ENCODE data around the gene MYH14.

The MYH14 gene

DNA sequence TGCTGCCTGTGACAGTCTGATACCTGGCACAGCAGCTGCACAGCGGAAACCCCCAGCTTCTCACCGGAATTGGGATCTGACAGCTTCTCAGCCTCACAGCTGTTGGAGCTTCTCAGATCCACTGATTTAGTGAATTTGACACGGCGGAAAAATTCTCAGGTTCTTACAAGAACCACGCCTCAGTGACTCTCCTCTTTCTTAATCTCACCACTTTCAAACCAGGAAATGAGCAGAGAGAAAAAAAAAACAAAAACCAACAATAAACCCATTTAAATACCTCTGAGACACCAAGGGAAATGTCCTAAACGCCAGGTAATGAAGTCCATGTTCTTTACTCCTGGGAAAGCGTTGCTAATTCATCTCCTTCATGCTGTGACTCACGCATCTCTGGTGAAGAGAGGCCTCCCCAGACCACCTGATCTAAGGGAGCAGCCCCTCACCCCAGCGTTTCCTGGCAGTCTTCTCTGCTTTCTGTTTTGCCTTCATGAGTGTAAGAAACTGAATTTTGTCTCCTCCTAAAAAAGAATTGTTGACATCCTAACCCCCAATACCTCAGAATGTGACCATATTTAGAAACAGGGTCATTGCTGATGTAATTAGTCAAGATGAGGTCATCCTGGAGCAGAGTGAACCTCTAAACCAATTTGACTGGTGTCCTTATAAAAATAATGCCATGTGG lies 24.4 kb upstream of the MYH14 start:
- Histone ChIP-seq H3K4me3 (ENCODE audit: insufficient read length, low read depth) (no peak overlapping the region), H3K27me3 (ENCODE audit: insufficient read depth, insufficient read length) (no peaks in the 10 kb centered on the region), H3K9me3 (ENCODE audit: insufficient read depth, low read length) (no peaks in the 10 kb centered on the region), H3K4me1 (ENCODE audit: insufficient read depth, insufficient read length) (no peaks in the 10 kb centered on the region), H3K9ac (ENCODE audit: insufficient read length, low read depth) (peak overlapping the region; percentile 53), H3K36me3 (ENCODE audit: insufficient read depth, insufficient read length, low read length) (no peaks in the 10 kb centered on the region)
- TF ChIP-seq YY1 (IDR thresholded peaks at IDR 0.05; ENCODE audit: insufficient read depth, insufficient read length) = no peak
- no peak for TF ChIP-seq ZNF274 (IDR thresholded peaks at IDR 0.05; ENCODE audit: low read depth, low read length)
- no peak for TF ChIP-seq SUZ12 (IDR thresholded peaks at IDR 0.05; ENCODE audit: extremely low read depth, insufficient read depth, insufficient read length)
- DNase-seq (ENCODE audit: low read depth, low spot score) = no peak

DNA sequence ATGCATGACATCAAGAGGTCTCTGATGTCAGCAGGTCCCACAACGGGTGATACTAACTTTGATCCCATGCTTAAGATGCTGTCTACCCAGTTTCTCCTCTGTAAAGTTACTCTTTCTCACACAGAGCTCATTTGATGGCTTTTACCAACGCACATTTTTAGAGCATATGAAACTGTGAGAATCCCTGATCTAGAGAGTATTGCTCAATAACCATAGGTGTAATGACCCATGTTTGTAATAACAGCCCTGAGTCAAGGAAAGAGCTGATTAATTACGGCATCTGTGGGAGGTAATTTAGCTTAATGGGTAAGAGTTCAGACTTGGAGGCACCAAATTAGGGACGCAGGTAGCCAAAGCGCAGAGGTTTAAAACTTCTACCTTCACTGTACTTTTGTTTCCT lies 22.3 kb upstream of the MYH14 start:
- H3K9ac ChIP-seq (ENCODE audit: insufficient read length, low read depth) = no peak overlapping the region
- H3K27me3 ChIP-seq (ENCODE audit: insufficient read depth, insufficient read length) = no peaks in the 10 kb centered on the region
- H3K4me3 ChIP-seq (ENCODE audit: insufficient read length, low read depth) = no peak overlapping the region
- DNase-seq (ENCODE audit: low read depth, low spot score) = no peak
- no peaks in the 10 kb centered on the region for H3K36me3 ChIP-seq (ENCODE audit: insufficient read depth, insufficient read length, low read length)
- TF ChIP-seq YY1 (IDR thresholded peaks at IDR 0.05; ENCODE audit: insufficient read depth, insufficient read length) = no peak
- TF ChIP-seq ZNF274 (IDR thresholded peaks at IDR 0.05; ENCODE audit: low read depth, low read length) = no peak
- no peak for TF ChIP-seq SUZ12 (IDR thresholded peaks at IDR 0.05; ENCODE audit: extremely low read depth, insufficient read depth, insufficient read length)
- no peaks in the 10 kb centered on the region for H3K4me1 ChIP-seq (ENCODE audit: insufficient read depth, insufficient read length)
- H3K9me3 ChIP-seq (ENCODE audit: insufficient read depth, low read length) = no peaks in the 10 kb centered on the region

DNA sequence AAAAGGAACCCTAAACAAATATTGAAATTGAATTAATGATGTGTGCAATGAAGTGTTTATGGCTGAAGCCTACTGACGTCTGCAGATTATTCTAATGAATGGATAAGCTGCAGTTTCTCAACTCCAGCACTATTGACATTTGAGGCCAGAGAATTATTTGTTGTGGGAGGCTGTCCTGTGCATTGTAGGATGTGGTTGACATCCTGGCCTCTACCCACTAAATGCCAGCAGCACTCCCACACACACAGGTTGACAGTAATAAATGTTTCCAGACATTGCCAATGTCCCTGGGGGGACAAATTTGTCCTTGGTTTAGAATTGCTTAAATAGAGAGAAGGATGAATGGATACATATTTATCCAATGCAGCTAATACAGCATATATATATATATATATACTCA lies 19.2 kb upstream of the MYH14 start:
- Histone ChIP-seq H3K27me3 (ENCODE audit: insufficient read depth, insufficient read length) (no peaks in the 10 kb centered on the region), H3K36me3 (ENCODE audit: insufficient read depth, insufficient read length, low read length) (no peaks in the 10 kb centered on the region), H3K9ac (ENCODE audit: insufficient read length, low read depth) (no peak overlapping the region), H3K4me3 (ENCODE audit: insufficient read length, low read depth) (no peak overlapping the region), H3K4me1 (ENCODE audit: insufficient read depth, insufficient read length) (no peaks in the 10 kb centered on the region), H3K9me3 (ENCODE audit: insufficient read depth, low read length) (no peaks in the 10 kb centered on the region)
- TF ChIP-seq ZNF274 (IDR thresholded peaks at IDR 0.05; ENCODE audit: low read depth, low read length) = no peak
- DNase-seq (ENCODE audit: low read depth, low spot score) = no peak

DNA sequence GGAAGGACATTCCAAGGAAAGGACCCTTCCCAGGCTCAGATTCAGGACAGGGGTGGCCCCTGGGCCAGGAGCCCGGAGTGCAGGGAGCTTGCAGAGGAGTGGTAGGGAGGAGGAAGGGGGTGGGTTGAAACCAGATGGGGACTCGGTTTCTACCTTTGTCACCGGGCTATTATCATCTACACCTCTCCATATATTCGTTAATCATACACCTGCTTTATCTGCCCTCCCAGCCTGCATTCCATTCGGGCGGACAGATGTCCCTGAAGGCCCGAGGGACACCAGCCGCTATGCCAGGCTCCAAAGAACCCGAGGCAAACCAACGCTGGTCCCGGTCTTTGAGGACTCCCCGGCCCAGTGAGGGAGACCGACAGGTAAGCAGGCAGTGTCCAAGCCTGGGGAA lies 15.5 kb upstream of the MYH14 start:
- Histone ChIP-seq H3K9me3 (ENCODE audit: insufficient read depth, low read length) (no peaks in the 10 kb centered on the region), H3K27me3 (ENCODE audit: insufficient read depth, insufficient read length) (no peaks in the 10 kb centered on the region), H3K4me3 (ENCODE audit: insufficient read length, low read depth) (no peak overlapping the region), H3K9ac (ENCODE audit: insufficient read length, low read depth) (no peak overlapping the region), H3K4me1 (ENCODE audit: insufficient read depth, insufficient read length) (no peaks in the 10 kb centered on the region), H3K36me3 (ENCODE audit: insufficient read depth, insufficient read length, low read length) (no peaks in the 10 kb centered on the region)
- no peak for DNase-seq (ENCODE audit: low read depth, low spot score)
- no peak for TF ChIP-seq ZNF274 (IDR thresholded peaks at IDR 0.05; ENCODE audit: low read depth, low read length)
- TF ChIP-seq YY1 (IDR thresholded peaks at IDR 0.05; ENCODE audit: insufficient read depth, insufficient read length) = no peak
- TF ChIP-seq SUZ12 (IDR thresholded peaks at IDR 0.05; ENCODE audit: extremely low read depth, insufficient read depth, insufficient read length) = no peak

DNA sequence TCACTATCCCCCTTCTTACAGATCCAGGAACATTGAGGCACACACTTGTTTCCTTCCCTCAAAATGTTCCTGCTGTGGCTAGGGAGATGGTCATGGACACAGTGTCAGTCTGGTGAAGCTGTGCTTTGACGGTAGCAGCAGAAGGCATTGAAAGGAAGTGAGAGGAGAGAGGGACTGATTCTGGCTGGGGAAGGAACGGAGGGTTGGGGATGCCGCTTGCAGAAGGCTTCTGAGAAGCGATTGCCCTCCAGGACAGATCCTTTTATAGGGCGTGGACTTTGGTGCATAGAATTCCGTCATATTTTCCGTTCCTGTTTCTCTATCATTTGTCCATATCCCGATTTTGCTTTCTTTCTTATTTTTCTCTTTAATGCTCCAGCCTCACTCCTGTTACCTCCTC lies 14.1 kb upstream of the MYH14 start:
- Histone ChIP-seq H3K9me3 (ENCODE audit: insufficient read depth, low read length) (no peaks in the 10 kb centered on the region), H3K4me1 (ENCODE audit: insufficient read depth, insufficient read length) (no peaks in the 10 kb centered on the region), H3K4me3 (ENCODE audit: insufficient read length, low read depth) (no peak overlapping the region), H3K27me3 (ENCODE audit: insufficient read depth, insufficient read length) (no peaks in the 10 kb centered on the region), H3K36me3 (ENCODE audit: insufficient read depth, insufficient read length, low read length) (no peaks in the 10 kb centered on the region), H3K9ac (ENCODE audit: insufficient read length, low read depth) (no peak overlapping the region)
- TF ChIP-seq YY1 (IDR thresholded peaks at IDR 0.05; ENCODE audit: insufficient read depth, insufficient read length) (no peak), ZNF274 (IDR thresholded peaks at IDR 0.05; ENCODE audit: low read depth, low read length) (no peak), SUZ12 (IDR thresholded peaks at IDR 0.05; ENCODE audit: extremely low read depth, insufficient read depth, insufficient read length) (no peak)
- no peak for DNase-seq (ENCODE audit: low read depth, low spot score)

DNA sequence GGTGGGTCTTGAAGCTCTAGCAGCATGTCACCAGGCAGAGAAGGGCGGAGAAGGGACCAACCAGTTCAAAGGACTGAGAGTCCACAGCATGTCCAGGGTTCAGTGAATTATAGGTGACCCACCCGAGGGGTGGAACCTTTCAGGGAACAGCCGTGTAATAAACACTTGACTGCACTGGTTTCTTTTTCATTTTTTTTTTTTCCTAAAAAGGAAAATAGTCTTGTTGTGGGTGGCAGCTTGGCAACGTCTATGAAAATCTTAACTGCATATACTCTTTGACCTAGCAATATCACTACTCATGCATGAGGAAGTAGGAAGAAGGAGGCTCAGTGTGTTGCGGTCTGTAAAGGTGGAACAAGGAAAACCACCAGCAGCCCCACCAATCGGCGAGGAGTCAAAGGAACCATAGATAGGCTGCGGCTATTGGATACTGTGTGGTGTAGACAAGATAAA lies 13.0 kb upstream of the MYH14 start:
- DNase-seq (ENCODE audit: low read depth, low spot score) = no peak
- no peaks in the 10 kb centered on the region for H3K27me3 ChIP-seq (ENCODE audit: insufficient read depth, insufficient read length)
- H3K9ac ChIP-seq (ENCODE audit: insufficient read length, low read depth) = no peak overlapping the region
- H3K9me3 ChIP-seq (ENCODE audit: insufficient read depth, low read length) = no peaks in the 10 kb centered on the region
- H3K4me1 ChIP-seq (ENCODE audit: insufficient read depth, insufficient read length) = no peaks in the 10 kb centered on the region
- no peak for TF ChIP-seq SUZ12 (IDR thresholded peaks at IDR 0.05; ENCODE audit: extremely low read depth, insufficient read depth, insufficient read length)
- no peak for TF ChIP-seq ZNF274 (IDR thresholded peaks at IDR 0.05; ENCODE audit: low read depth, low read length)
- no peak for TF ChIP-seq YY1 (IDR thresholded peaks at IDR 0.05; ENCODE audit: insufficient read depth, insufficient read length)
- H3K4me3 ChIP-seq (ENCODE audit: insufficient read length, low read depth) = no peak overlapping the region
- H3K36me3 ChIP-seq (ENCODE audit: insufficient read depth, insufficient read length, low read length) = no peaks in the 10 kb centered on the region

DNA sequence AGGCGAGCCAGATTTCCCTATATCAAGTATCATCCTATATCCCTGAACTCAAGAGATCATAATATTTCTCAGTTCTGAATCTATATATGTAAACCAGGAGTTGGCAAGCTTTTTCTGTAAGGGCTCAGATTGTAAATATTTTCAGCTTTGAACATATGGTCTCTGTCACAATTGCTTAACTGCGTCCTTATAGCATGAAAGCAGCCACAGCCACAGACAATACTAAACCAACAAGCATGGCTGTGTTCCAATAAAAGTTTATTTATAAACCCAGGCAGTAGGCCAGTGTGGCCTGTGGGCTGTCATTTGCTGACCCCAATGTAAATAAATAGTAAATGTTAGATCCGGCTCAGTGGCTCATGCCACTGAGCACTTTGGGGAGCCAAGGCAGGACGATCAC lies 12.2 kb upstream of the MYH14 start:
- Histone ChIP-seq H3K4me1 (ENCODE audit: insufficient read depth, insufficient read length) (no peaks in the 10 kb centered on the region), H3K9ac (ENCODE audit: insufficient read length, low read depth) (no peak overlapping the region), H3K9me3 (ENCODE audit: insufficient read depth, low read length) (no peaks in the 10 kb centered on the region), H3K36me3 (ENCODE audit: insufficient read depth, insufficient read length, low read length) (no peaks in the 10 kb centered on the region), H3K4me3 (ENCODE audit: insufficient read length, low read depth) (no peak overlapping the region), H3K27me3 (ENCODE audit: insufficient read depth, insufficient read length) (peaks cover 5% of the 10 kb centered on the region)
- DNase-seq (ENCODE audit: low read depth, low spot score) = no peak
- TF ChIP-seq ZNF274 (IDR thresholded peaks at IDR 0.05; ENCODE audit: low read depth, low read length) (no peak), SUZ12 (IDR thresholded peaks at IDR 0.05; ENCODE audit: extremely low read depth, insufficient read depth, insufficient read length) (no peak), YY1 (IDR thresholded peaks at IDR 0.05; ENCODE audit: insufficient read depth, insufficient read length) (no peak)

All from NT2/D1 (cell line).